ENCODE measurements around the gene ACTG1.

Gene ACTG1

DNA sequence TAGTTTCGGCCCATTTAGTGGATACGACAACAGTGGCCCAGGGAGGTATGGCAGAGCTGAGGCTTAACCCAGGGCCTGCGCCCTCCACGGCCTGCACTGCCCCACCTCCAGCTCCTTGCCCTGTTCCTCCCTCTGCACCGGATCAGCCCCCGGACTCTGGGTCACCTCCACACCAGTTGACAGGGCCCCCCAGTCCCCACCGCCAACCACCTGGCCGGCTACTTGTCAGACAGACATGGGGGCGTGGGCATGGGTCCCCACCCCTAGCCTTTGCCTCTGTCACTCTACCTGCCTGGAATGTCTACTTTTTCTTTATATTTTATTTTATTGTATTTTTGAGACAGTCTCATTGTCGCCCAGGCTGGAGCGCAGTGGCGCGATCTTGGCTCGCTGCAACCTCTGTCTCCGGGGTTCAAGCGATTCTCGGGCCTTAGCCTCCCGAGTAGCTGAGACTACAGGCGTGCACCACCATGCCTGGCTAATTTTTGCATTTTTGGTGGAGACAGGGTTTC, 3.0 kb upstream of the ACTG1 start:
- DNase-seq: no peak

DNA sequence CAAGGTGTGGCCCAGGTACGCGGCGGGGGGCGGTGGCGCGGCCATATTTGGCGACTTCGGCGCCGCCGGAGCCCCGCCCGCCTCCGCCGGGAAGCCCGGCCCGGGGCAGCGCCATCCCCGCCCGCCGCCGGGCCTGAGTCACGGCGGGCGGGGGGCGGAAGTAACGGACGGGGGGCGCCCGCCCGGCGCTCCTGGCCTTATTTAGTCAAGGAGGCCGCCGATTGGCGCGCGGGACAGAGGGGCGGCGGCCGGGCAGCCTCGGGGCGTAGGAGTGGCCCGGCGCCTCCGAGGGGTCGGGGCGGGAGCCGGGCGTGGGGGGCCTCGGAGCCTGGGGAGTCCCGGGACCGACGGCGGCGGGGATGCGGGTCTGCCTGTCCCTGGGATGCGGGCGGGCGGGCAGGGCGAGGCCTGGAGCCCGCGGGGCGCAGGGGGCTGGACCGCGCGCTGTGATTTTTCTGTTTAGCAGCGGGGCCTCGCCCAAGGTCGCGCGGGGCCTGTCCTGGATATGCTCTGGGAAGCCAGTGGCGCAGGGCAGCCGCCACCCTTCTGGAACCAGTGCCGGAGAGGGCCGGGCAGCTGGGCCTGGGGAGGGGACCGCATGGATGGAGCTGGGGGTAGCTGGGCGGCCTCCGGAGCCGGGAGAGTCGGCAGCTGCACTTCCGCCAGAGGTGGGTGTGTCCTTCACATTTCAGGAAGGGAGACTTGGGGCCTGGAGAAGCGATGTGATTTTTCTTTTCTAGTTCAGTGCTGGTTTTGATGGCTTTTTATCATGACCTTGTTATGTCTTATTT, 2.3 kb upstream of the ACTG1 start:
- DNase-seq: peak; percentile 54 to 83 (median 63)

DNA sequence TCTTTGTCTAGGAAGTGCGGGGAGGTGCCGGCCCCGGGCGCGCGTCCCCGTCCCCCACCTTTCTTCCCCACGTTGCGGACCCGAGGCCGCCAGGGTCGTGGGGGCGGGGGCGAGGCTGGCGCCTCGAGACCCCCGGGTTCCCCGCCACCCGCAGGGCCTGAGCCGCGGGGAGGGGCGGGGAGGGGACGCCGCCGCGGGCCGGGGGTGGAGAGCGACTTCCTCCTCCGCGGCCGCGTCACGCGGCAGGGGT, 1.8 kb upstream of the ACTG1 start:
- DNase-seq: no peak

DNA sequence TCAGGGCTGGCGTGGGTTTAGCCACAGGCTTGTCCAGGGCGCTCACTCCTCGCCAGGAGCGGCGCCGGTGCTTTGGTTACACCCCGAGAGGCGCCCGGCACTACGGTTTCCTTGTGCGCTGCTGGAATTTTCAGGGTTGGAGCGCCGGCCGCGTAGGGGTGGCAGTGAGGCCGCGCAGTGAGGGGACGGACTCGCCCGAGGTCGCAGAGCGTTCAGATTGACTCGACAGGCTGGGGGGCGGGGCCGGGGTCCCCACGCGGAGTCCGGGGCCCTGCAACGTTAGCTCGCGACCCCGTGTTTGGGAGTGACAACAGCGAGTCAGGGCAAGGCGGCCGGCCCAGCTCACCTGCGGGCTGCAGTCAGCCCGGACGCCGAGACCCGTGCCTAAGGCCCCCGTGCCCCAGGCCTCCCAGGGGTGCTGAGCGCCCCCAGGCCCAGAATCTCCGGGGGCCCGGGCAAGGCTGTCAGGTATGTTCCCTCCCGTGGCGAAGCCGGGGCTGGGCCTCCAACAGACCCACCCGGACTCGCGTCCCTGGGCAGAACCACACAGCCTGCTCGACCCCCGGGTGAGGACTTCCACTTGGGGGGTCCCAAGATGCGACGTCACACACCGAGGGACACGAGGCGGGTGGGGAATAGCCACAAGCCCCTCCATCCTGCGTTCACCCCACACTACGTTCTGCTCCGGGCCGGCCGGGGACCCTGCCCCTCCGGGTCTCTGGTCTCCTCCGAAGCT, 1.3 kb upstream of the ACTG1 start:
- DNase-seq: peak in 2 of 5 donors; percentile 27 to 57

DNA sequence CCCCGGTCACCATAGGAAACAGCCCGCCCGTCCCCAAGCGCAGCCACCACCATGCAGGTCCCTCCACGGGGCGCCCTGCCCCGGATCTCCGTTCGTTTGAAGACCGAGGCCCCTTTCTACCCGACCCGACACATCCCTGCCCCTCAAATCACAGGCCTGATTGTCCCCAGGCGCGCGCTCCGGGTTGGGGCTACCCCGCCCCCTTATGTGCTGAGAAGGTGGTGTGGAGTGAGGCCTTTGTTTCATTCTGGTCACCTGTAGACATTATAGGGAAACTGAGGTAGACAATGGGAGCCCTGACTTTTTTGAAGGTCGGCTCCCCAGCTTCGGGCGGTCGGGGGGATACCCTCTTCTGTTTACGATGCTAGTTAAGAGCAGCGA, 763 bp upstream of the ACTG1 start:
- peak in 4 of 5 donors; percentile 45 to 82 (median 46) for DNase-seq

DNA sequence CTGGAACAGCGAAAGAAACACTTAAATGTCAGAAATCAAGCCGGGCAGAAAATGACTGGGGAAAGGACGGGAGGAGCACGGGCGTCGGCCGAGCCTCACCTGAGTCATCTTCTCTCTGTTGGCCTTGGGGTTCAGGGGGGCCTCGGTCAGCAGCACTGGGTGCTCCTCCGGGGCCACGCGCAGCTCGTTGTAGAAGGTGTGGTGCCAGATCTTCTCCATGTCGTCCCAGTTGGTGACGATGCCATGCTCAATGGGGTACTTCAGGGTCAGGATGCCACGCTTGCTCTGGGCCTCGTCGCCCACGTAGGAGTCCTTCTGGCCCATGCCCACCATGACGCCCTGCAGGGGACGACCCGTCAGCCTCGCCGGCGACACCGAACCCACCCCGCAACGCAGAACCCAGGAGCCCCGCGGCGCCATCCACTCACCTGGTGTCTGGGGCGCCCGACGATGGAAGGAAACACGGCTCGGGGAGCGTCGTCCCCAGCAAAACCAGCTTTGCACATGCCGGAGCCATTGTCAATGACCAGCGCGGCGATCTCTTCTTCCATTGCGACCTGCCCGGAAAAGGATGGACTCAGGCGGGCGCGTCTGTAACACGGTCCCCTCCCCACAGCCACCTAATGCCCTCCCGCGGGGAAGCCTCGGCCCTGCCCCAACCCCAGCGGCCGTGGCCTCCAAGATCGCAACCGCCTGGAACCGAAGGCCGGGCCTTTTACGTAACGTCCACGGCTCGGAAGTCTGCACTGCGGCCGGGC, 616 bp downstream of the ACTG1 start:
- peak in 1 of 5 donors; percentile 46 for DNase-seq

DNA sequence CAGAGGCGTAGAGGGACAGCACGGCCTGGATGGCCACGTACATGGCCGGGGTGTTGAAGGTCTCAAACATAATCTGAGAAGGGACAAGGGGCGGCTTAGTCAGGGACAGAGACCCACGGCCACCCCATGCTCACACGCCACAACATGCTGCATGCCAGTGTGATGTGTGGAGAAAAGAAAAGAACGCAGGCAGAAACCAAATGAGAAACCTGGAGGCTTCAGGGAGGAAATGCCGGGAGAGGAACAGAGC, 1.1 kb downstream of the ACTG1 start:
- DNase-seq: no peak

DNA sequence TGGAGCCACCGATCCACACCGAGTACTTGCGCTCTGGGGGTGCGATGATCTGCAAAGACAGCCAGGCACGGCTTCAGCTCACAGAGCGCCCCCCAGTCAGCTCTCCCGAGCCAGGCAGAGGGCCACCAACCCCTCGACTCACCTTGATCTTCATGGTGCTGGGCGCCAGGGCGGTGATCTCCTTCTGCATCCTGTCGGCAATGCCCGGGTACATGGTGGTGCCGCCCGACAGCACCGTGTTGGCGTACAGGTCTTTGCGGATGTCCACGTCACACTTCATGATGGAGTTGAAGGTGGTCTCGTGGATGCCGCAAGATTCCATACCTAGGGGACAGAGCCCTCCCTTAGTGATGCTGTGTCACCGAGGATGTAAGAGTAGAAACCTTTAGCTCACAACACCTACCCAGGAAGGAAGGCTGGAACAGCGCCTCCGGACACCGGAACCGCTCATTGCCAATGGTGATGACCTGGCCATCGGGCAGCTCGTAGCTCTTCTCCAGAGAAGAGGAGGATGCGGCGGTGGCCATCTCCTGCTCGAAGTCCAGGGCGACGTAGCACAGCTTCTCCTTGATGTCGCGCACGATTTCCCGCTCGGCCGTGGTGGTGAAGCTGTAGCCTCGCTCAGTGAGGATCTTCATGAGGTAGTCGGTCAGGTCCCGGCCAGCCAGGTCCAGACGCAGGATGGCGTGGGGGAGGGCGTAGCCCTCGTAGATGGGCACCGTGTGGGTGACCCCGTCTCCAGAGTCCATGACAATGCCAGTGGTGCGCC, 1.6 kb downstream of the ACTG1 start:
- DNase-seq: peak in 2 of 5 donors; percentile 30 to 73

DNA sequence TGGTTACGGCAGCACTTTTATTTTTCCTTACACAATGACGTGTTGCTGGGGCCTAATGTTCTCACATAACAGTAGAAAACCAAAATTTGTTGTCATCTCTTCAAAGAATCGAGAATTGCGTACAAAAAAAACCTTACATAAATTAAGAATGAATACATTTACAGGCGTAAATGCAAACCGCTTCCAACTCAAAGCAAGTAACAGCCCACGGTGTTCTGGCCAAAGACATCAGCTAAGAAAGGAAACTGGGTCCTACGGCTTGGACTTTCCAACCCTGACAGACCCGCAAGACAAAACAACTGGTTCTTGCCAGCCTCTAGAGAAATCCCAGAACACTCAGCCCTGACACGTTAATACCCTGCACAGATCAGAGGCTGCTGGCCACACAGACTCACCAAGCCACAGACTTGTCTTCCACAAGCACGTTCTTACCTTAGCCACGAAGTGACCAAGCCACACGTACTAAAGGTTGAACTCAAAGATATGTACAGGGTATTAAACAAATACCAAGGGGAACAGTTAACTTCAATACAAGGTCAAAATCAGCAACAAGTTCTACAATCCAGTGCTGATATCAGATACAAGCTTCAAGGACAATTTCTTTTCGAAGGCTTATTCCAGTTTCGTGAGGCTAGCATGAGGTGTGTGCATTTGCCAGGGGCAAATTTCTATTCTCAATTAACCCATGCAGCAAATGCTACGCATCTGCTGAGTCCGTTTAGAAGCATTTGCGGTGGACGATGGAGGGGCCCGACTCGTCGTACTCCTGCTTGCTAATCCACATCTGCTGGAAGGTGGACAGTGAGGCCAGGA, 2.4 kb downstream of the ACTG1 start:
- no peak for DNase-seq

DNA sequence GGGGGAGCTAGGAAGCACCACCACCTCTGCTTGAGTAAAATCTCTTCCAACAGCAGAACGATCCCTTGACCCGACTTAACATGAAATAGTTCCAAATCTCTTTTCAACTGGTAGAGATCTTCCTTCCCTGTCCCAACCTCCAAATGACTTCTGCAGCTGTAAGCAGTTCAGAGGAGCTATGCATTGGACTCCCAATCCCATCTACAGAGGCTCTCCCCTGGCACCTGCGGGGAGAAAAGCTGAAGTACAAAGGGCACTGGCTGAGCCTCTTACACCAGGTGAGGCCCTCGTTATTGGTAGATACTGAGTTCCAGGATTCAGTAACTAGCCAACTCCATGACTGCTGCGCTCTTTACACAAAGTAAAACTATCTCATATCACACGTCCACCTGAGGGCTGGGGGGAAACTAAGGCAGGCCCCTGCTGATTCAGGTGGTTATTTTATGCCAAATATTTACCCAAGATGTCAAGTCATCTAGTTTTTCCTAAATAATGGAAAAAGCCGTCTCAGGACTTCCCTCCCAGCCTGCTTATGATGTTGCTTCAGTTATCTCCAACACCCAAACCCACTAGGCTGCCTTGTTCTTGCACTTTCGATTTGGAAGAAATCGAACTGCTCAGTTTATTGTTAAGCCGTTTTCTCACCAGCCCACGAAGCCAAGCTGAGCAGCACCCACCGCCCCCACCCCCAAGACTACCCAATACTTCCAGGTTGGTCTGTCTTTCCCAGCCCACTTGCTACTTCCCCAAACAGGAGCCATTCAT, 3.2 kb downstream of the ACTG1 start:
- peak in 1 of 5 donors; percentile 56 for DNase-seq

DNA sequence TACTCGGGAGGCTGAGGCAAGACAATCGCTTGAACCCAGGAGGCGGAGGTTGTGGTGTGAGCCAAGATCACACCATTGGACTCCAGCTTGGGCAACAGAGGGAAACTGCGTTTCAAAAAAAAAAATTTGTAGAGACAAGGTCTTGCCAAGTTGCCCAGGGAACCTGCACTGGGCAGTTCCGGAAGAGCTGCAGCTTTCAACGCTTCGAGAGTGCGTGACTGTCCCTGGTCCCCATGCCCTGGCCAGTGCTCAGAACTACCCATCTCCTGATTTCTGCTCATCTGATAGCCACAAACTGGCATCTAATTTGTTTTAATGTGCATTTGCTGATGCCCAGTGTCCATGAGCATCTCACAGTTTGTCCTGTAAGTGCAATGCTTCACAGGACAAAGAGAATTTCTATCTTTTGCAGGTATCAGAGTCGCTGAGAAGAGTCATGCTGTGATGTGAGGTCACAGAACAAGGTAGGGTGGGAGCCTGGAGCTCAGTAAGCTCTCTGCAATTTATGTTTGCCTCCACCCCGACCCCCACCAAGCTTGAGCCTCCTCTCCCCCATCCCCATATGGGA, 3.9 kb downstream of the ACTG1 start:
- peak in 1 of 5 donors; percentile 37 for DNase-seq

DNA sequence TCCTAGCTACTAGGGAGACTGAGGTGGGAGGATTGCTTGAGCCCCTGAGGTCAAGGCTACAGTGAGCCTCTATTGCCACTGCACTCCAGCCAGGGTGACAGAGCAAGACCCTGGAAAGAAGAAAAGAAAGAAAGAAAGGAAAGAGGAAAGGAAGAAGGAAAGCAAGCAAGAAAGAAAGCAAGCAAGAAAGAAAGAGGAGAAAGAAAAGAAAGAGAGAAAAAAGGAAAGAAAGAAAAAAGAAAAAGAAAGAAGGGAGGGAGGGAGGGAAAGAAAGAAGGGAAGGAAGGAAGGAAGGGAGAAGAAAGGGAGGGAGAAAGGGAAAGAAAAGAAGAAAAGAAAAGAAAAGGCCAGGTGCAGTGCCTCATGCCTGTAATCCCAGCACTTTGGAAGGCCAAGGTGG, 9.0 kb downstream of the ACTG1 start:
- DNase-seq: no peak

DNA sequence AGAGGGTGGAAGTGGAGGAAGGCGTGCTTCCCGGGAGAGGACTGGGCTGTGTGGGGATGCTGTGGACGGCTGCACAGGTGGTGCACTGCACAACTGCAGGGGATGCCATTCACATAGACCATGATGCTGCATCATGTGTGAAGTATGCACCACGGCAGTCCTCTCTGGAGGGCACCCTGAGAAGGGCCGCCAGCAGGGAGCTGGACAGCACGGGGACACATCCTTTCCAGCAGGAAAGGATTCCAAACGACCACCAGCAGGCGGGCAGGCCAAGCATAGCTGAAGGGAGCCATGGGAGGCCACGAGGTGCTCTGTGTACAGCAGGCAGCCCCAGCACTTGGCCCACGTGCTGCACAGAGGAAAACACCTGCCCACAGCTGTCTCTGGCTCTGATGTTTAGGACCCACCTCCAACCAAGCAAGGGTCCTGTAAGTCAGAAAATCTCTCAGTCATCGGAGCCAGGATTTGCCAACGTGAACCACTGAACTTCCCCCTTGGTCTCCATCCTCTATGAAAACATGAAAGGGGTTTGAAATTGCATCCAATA, 10.1 kb downstream of the ACTG1 start:
- no peak for DNase-seq

DNA sequence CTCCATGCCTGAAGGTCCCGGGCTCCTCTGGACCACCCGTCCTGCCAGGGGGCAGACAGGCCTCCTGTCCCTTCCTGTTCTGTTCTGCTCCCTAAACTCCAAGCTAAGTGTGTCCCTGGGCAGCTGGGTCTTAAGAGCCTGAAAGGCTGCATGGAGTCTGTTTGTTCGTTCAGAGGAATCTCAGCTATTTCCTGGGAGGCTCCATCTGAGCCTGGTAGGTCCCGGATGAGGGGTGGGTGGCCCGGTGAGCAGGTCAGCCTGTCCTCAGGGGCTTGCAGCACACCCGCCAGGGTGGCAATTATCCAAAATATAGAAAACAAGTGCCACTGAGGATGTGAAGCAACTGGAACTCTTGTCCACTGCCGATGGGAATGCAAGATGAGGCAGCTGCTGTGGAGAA, 12.6 kb downstream of the ACTG1 start:
- DNase-seq: no peak

DNA sequence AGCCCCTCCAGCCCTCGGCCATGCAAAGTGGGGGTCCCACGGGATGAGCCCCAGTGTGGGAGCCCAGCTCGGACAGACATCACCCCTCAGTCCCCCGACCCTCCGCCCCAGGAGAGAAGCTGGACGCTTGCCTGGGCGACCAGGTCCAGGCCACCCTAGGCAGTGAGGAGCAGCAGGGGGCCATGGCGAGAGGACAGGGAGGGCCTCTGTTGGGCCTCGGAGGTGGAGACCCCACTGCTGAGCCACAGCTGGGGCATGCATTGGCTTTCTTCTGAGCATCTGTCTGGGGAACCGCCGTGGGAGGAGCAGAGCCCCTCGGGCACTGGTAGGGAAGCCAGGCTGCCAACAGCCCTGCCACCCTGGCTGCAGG, 13.0 kb downstream of the ACTG1 start:
- DNase-seq: no peak

DNA sequence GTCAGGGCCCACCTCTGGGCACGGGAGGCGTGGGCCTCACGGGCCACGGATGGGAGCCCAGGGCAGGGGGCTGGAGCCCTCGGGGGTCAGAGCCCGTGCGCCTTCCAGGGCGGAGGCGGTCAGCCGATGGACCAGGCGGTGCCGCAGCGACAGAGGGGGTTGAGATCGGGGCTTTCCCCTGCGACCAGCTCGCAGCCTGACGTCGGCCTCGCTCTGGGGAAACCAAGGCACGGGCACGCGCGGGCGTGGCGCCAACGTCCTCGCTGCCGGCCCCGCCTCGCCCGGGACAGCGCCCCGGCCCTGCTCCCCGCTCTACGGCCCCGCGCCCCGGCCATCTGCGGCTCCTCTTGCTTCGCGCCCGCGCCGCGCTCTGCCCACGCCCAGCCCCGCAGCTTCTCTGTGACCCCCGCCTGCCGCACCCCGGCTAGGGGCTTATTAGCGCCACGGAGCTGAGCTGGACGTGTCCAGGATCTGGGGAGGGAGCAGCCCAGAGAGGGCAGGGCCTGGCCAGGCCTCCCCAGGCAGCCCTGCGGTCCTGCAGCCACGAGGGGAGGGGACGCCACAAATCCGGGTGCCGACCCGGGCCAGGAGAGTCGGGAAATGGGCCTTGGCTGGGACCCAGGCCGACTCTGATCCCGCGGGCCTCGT, 13.5 kb downstream of the ACTG1 start:
- no peak for DNase-seq

DNA sequence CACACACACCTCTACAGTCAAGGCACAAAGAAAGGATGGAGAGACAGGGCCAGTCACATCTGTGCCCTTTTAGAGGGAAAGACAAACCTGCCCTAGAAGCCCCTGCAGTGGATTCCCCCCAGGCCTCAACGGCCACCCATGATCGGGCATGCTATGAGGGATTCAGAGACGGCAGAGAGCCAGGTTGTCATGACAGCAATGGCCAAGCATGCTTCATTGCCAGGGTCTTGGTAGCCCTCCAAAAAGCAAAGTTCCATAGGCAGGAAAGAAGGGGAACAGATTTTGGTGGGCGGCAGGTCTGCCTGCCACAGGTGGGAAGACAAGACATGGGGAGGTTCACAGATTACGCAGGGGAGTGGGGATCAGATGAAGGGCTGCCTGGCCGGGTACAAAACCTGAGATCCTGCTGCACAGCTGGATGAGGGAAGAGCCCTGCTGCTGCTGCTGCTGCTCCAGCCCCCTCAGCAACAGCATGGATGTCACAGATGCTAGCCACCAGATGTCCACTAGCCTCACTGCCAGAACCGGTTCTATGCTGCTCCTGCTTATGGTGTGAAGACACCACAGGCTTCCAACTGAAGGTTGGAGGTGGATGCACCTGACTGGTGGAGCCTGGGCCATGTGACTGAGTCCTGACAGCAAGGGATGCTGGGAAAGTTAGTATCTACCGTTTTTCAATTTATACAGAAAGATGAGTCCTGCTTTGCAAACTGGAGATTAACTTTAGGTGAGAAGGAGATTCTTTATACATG, 17.8 kb downstream of the ACTG1 start:
- no peak for DNase-seq

DNA sequence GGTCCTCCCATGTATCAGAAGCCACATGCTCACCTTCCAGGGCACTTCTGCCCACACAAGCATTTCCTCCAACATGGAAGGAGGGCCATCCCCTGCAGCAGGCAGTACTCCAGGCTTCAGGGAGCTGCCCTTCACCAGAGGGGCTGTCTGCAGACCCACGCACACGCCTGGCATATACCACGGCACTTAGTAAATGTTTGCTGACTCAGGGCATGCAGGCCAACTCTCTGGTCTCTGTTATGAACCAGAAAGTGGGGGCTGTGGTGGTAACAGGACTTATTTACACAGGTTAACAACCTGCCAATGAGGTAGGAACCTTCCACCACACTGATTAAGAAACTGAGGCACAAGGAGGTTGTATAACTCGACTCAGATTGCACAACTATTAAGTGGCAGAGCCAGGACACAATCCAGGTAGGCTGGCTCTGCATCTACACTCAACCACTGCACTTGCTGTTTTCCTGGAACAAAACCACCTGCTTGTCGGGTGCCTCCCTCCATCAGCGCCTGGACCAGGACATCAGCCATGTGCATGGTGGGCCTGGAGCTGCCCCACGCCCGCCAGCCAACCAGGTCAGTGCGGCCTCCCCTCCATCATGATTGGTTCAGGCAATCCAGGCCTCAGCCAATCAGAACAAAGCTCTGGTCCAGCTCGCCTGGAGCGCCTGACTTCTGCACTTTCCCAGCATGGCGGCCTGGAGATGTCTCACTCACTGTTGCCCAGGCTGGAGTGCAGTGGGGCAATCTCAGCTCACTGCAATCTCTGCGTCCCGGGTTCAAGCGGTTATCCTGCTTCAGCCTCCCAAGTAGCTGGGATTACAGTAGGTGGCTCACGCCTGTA, 19.2 kb downstream of the ACTG1 start:
- DNase-seq: no peak

DNA sequence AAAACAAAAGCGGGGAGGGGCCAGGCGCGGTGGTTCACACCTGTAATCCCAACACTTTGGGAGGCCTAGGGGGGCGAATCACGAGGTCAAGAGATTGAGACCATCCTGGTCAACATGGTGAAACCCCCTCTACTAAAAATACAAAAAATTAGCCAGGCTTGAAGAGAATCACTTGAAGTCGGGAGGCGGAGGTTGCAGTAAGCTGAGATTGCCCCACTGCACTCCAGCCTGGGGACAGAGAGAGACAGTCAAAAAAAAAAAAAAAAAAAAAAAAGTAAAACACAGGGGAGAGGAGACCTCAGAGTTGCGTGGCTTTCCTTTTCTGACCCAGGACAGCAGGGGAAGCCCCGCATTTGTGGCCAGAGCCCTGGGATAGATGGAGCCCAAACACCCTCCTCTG, 19.9 kb downstream of the ACTG1 start:
- no peak for DNase-seq

Data from T-helper 1 cell (primary cell).